ENCODE data around the gene FGFR3.

The FGFR3 gene

DNA sequence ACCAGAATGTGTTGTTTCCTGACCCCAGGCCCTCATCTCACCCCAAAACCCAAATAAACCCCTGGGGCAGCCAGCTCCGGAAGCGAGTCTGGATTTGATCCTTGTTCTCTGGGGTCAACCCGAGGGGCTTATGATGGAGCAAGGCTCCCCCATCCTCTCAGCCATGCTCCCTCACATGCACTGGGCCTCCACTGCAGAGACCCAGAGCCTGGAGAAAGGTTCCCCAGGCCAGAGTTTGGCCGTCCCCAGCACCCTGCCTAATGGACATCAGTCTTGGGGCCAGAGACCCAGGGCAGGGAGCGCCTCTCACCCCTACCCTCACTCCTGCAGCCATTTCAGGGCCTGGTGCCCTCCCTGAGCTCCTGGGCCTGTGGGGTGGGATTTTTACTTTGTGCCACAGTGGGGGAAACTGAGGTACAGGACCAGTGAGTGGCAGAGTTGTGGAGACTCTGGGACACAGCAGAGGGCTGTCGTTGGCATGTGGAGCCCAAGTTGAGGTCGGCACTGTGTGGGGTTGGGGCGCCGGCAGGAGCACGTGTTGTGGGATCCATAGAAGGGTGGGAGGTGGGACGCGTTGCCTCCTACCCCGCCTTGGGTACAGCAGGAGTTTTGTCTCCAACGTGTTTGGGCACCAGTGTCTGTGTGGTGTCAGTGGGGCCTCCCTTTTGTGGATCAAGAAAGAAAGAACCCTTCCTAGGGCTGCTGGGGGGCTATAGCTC is 3.6 kb downstream of the FGFR3 start:
- H3K9me3 Mint-ChIP-seq = no peaks in the 10 kb centered on the region
- no peak overlapping the region for H3K4me3 Mint-ChIP-seq
- H3K36me3 Mint-ChIP-seq (ENCODE audit: low read depth) = no peaks in the 10 kb centered on the region
- ATAC-seq (no peak), DNase-seq (no peak)
- H3K27me3 Mint-ChIP-seq = peaks cover 16% of the 10 kb centered on the region
- H3K27ac Mint-ChIP-seq = no peak overlapping the region
- peaks cover 2% of the 10 kb centered on the region for H3K4me1 Mint-ChIP-seq

DNA sequence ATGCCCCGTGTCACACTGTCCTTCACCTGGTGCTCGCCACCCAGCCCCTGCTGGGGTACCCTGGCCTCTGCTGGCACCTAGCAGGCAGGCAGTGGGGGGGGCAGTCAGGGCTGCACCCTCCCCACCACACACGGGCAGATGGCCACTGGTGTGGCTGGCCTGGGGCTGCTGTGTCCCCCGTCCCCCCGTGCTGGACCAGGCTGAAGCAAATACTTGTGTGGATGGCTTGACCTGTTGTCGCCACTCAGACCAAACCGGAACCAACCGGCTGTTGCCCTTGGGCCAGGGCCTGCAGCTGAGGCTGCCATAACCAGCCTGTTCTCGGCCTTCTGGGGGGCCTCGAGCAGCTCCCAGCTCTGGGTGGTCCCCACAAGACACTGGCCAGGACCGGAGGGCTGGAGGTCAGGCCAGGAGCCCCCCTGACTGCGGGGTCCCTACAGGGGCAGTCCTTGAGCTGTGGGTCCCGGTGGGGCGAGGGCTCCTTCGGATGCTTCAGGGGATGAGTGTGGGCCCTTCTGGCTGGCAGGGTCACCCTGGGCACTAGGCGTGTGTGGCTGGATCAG is 4.3 kb downstream of the FGFR3 start:
- Mint-ChIP-seq H3K4me3 (no peak overlapping the region), H3K4me1 (peaks cover 2% of the 10 kb centered on the region), H3K36me3 (ENCODE audit: low read depth) (no peaks in the 10 kb centered on the region), H3K9me3 (no peaks in the 10 kb centered on the region), H3K27ac (no peak overlapping the region), H3K27me3 (peaks cover 11% of the 10 kb centered on the region)
- DNase-seq (no peak), ATAC-seq (no peak)

DNA sequence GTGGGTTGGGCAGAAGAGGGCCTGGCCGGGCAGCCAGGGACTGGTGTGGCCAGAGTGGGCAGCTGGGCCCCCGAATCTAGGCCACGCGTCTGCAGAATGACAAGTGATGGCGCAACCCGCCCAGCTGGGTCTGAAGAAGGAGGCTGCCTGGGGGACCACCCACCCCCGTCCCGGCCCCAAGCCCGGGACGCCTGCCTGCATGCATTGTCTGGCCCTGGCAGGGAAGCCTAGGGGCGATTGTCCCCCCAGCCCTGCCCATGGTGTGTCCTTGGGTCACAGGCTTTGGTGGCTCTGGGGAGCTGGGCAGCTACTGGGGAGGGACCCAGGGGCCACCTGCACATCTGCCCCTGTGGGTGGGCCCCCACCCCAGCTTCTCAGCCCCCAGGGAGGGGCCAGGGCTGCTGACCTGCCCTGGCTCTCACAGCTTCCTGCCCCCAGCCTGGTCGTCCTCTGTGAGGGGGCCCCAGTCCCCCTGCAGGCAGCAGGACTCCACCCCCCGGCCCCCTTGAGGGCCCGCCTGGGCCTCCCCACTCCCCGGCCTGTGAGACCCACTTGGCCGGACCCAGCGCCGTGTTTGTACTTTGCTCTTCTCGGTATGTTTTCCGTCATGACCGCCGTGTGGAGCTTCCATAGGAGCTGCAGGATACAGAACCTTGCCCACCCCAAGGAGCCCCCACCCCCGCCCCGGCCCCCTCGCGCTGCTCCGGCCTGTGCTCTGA is 4.9 kb downstream of the FGFR3 start:
- H3K36me3 Mint-ChIP-seq (ENCODE audit: low read depth) = no peaks in the 10 kb centered on the region
- no peaks in the 10 kb centered on the region for H3K9me3 Mint-ChIP-seq
- peaks cover 2% of the 10 kb centered on the region for H3K4me1 Mint-ChIP-seq
- DNase-seq = no peak
- H3K27ac Mint-ChIP-seq = no peak overlapping the region
- H3K4me3 Mint-ChIP-seq = no peak overlapping the region
- ATAC-seq = no peak
- peaks cover 11% of the 10 kb centered on the region for H3K27me3 Mint-ChIP-seq

DNA sequence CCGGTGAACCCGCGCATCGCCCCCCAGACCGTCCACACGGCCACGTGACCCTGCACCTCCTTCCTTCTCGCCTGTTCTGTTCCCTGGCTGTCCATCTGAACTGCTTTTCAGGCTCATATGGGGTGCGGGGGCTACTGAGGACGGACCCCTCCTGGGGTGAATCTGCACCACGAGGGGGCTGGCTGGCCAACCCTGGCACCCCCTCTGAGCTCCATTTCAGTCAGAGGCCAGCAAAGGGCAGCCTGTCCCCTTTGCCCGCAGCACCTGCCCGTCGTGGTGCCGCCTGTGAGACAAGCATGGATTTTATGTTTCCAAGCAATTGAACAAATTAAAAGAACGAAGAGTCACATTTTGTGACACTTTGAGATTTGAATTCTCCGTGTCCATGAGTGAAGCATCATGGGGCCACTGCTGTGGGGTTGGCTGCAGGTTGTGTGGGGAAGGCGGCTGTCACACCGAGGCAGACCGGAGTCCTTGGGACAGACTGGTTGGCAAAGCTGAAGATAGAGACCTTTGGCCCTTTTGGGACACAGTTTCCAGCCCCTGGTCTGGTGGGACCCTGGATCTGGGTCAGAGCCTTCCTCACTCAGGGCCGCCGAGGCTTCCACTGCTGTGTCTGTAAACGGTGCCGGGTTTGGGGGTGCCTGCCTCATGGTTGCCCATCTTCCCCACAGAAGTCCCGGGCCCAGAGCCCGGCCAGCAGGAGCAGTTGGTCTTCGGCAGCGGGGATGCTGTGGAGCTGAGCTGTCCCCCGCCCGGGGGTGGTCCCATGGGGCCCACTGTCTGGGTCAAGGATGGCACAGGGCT is 5.7 kb downstream of the FGFR3 start:
- Mint-ChIP-seq H3K9me3 (no peaks in the 10 kb centered on the region), H3K27me3 (peaks cover 11% of the 10 kb centered on the region), H3K36me3 (ENCODE audit: low read depth) (no peaks in the 10 kb centered on the region), H3K4me3 (no peak overlapping the region), H3K27ac (no peak overlapping the region), H3K4me1 (peaks cover 2% of the 10 kb centered on the region)
- ATAC-seq (no peak), DNase-seq (no peak)

DNA sequence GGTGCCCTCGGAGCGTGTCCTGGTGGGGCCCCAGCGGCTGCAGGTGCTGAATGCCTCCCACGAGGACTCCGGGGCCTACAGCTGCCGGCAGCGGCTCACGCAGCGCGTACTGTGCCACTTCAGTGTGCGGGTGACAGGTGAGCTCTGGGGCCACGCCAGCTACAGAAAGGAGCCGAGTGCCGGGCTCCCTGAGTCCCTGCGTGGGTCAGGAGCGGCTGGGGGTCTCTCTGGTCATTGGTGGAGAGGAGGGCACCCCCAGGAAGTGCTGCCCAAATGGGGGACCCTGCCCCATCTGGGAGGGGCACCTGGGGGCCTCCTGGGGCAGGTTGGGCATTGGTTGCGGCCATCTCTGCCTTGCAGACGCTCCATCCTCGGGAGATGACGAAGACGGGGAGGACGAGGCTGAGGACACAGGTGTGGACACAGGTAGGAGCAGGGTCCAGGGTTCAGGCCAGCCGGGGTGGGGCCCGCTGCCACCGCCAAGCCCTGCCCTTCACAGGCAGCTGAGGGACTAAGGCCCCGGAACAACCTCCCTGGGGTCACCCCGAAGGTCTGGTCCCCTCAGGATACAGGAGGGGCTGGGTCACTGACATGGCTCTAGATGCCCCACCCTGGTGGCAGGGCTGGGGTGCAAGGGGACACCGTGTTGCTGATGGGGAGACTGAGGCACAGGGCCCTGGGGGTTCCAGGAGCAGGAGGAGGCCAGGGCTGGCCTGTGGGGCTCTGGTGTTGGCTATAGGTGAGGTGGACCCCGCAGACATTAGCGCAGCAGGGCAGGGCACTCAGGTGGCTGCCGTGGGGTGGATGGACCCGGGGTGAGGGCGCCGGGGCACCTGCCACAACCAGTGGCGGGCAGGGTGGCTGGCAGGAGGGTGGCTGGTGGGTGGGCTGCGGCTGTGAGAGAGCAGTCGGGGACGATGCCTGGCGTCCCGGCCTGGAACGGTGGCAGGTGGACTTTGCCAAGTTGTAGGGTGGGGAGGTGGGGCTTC is 6.6 kb downstream of the FGFR3 start:
- H3K27me3 Mint-ChIP-seq = peaks cover 9% of the 10 kb centered on the region
- H3K4me1 Mint-ChIP-seq = peaks cover 2% of the 10 kb centered on the region
- H3K4me3 Mint-ChIP-seq = no peak overlapping the region
- DNase-seq (no peak), ATAC-seq (no peak)
- no peaks in the 10 kb centered on the region for H3K9me3 Mint-ChIP-seq
- no peaks in the 10 kb centered on the region for H3K36me3 Mint-ChIP-seq (ENCODE audit: low read depth)
- H3K27ac Mint-ChIP-seq = no peak overlapping the region

DNA sequence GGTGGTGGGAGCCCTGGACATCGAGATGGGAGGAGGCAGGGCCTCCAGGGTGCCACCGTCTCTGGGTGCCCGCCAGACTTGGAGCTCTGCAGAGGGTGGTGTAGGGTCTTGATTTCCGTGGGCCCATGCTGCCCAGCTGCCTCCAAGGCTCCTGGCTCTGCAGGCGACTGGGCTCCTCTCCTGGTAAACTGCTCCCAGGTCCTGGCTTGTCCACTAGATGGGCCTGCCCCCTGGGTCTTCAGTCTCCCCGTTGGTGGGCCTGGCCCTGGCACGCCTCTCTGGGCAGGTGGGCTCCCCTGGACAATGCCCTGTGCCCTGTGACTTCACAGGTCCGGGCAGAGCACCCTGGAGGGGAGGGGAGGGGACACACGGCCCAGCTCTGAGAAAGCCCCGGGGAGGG is 7.7 kb downstream of the FGFR3 start:
- Mint-ChIP-seq H3K4me1 (peaks cover 2% of the 10 kb centered on the region), H3K9me3 (no peaks in the 10 kb centered on the region), H3K4me3 (no peak overlapping the region), H3K27ac (no peak overlapping the region), H3K27me3 (peaks cover 8% of the 10 kb centered on the region), H3K36me3 (ENCODE audit: low read depth) (no peaks in the 10 kb centered on the region)
- no peak for DNase-seq
- ATAC-seq = no peak

DNA sequence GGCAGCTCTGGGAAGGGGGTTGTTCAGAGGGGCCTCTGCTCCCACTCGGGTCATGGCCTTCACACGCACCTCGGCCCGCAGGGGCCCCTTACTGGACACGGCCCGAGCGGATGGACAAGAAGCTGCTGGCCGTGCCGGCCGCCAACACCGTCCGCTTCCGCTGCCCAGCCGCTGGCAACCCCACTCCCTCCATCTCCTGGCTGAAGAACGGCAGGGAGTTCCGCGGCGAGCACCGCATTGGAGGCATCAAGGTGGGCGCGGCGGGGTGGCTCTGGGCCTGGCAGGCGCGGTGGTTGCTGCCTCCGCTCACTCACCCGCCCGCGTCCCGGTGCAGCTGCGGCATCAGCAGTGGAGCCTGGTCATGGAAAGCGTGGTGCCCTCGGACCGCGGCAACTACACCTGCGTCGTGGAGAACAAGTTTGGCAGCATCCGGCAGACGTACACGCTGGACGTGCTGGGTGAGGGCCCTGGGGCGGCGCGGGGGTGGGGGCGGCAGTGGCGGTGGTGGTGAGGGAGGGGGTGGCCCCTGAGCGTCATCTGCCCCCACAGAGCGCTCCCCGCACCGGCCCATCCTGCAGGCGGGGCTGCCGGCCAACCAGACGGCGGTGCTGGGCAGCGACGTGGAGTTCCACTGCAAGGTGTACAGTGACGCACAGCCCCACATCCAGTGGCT is 8.3 kb downstream of the FGFR3 start:
- no peaks in the 10 kb centered on the region for H3K36me3 Mint-ChIP-seq (ENCODE audit: low read depth)

DNA sequence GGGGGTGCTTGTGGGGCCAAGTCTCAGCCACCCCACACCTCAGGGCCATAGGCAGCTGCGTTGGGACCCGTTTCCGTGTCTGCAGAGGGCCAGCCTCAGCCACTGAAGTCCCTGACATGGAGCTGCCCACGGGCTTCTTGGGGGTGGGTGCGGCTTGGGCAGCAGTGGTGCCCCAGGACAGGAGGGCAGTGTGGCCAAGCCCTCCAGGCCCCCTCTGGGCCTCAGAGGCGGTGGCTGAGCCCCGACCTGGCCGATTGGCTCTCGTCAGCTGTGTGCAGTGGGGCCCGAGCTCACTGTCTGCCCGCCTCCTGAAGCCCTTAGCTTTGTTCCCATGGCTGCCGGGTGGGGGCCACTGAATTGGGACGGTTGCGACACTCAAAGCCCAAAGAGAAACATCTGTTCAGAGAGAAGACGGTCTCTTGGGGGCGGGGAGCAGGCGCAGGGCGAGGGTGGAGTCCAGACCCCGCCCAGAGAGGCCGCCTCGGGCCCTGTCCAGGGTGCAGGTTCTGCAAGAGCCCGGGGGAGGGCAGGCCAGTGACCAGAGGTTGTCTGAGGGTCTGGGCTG is 9.1 kb downstream of the FGFR3 start:
- no peak overlapping the region for H3K4me3 Mint-ChIP-seq
- DNase-seq (no peak), ATAC-seq (no peak)
- no peaks in the 10 kb centered on the region for H3K9me3 Mint-ChIP-seq
- H3K27ac Mint-ChIP-seq = no peak overlapping the region
- H3K27me3 Mint-ChIP-seq = no peaks in the 10 kb centered on the region
- no peaks in the 10 kb centered on the region for H3K4me1 Mint-ChIP-seq
- no peaks in the 10 kb centered on the region for H3K36me3 Mint-ChIP-seq (ENCODE audit: low read depth)

More for the DNA sequence above, 8.3 kb downstream of the FGFR3 start:
- Mint-ChIP-seq H3K27me3 (peaks cover 5% of the 10 kb centered on the region), H3K4me3 (no peak overlapping the region), H3K4me1 (peaks cover under 1% of the 10 kb centered on the region), H3K9me3 (no peaks in the 10 kb centered on the region), H3K27ac (no peak overlapping the region)
- ATAC-seq = no peak
- no peak for DNase-seq

DNA sequence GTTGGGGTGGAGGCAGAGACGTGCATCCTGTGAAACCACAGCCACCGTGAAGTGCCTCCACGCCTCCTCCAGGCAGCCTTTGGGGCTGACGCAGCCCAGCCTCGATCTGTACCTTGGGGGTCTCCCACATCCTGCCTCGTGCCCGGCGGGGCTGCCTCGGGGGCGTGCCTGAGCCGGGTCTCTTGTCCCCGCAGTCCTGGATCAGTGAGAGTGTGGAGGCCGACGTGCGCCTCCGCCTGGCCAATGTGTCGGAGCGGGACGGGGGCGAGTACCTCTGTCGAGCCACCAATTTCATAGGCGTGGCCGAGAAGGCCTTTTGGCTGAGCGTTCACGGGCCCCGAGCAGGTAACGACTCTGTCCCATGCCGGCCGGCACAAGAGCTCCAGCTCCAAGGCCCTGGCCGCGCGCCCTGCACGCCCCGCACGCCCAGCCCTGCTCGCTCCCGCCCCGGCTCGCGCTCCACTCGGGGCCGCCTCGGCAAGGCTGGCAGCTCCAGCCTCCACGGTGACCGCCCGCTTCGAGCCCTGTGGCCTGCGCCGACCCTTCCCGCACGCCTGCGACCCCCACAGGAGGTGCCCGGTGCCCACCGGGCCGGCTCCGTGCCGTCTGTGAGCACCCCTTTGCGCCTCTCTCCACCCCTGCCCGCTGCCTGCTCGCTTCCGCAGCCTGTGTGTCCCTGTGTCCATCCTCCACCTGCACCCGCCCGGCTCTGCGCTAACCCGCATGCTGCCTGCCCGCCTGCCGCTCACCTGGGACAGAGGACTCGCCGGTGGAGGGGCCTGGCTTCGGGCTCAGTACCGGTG is 9.8 kb downstream of the FGFR3 start:
- Mint-ChIP-seq H3K27me3 (no peaks in the 10 kb centered on the region), H3K27ac (no peak overlapping the region), H3K4me1 (no peaks in the 10 kb centered on the region), H3K9me3 (no peaks in the 10 kb centered on the region), H3K36me3 (ENCODE audit: low read depth) (no peaks in the 10 kb centered on the region), H3K4me3 (no peak overlapping the region)
- no peak for ATAC-seq
- no peak for DNase-seq

DNA sequence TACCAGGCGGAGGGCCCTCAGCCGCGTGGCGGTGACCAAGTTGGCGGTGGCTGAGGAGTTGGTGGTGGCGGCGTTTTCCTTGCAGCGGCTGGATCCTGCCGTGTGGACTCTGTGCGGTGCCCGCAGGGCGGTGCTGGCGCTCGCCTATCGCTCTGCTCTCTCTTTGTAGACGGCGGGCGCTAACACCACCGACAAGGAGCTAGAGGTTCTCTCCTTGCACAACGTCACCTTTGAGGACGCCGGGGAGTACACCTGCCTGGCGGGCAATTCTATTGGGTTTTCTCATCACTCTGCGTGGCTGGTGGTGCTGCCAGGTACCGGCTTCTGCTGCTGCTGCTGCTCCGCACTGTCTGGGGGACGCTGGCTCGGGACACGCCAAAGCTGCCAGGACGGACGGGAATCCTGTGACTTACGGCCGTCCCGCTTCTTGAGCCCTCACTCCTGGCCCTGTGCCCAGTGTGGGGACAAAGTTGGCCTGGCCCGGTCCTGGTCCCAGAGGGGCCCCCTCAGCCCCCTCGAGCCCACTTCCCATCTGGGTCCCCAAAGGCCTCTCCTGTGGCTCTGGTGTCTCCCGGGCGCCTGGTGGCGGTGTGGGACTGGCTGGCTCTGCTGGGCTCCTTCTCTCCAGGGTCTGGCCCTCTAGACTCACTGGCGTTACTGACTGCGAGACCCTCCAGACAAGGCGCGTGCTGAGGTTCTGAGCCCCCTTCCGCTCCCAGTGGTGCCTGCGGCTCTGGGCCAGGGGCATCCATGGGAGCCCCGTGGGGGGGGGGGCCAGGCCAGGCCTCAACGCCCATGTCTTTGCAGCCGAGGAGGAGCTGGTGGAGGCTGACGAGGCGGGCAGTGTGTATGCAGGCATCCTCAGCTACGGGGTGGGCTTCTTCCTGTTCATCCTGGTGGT is 10.7 kb downstream of the FGFR3 start:
- H3K4me3 Mint-ChIP-seq = no peak overlapping the region
- no peaks in the 10 kb centered on the region for H3K36me3 Mint-ChIP-seq (ENCODE audit: low read depth)
- DNase-seq = no peak
- H3K4me1 Mint-ChIP-seq = no peaks in the 10 kb centered on the region
- no peaks in the 10 kb centered on the region for H3K9me3 Mint-ChIP-seq
- no peaks in the 10 kb centered on the region for H3K27me3 Mint-ChIP-seq
- ATAC-seq = no peak
- no peak overlapping the region for H3K27ac Mint-ChIP-seq

DNA sequence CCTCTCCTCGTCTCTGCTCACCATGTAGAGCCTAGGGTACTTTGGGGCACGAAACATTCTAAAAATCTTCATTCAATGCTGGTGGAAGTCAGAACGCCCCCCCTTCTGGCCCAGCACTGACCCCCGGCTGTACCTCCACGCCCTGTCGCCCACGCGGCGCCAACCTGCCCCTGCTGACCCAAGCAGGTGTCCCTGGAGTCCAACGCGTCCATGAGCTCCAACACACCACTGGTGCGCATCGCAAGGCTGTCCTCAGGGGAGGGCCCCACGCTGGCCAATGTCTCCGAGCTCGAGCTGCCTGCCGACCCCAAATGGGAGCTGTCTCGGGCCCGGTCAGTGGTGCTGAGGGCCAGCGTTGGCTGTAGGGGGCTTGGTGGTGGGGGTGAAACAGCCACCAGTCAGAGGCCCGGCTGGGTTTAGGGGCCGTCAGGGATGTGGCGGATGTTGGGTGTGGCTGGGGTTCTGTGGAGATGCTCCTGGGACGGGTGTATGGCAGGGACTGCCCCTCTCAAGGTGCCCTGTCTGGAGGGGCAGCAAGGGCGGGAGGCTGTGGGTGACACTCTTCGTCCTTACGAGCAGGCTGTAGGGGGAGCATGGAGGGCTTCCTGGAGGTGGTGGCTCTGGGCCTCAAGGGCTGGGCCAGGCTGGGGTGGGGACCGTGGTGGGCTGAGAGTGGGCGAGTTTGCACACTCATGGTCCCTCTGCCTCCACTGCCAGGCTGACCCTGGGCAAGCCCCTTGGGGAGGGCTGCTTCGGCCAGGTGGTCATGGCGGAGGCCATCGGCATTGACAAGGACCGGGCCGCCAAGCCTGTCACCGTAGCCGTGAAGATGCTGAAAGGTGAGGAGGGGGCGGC is 11.8 kb downstream of the FGFR3 start:
- Mint-ChIP-seq H3K4me3 (no peak overlapping the region), H3K4me1 (no peaks in the 10 kb centered on the region), H3K27ac (no peak overlapping the region), H3K36me3 (ENCODE audit: low read depth) (no peaks in the 10 kb centered on the region), H3K9me3 (no peaks in the 10 kb centered on the region), H3K27me3 (no peaks in the 10 kb centered on the region)
- DNase-seq = no peak
- no peak for ATAC-seq
